K562 (cell line): Measurements from ENCODE around the gene GLRX3. TPM values are rescaled to one million over a fixed set of nuclear protein-coding genes. Genes with fewer than 3 reads are reported as not detected.

Experiments used
- ATAC-seq: fragments of 200-7000 bp; cut with Tn5 transposase; 3 replicates; pipeline ENCODE4 v1.9.1; 2020; ENCODE audit warnings: moderate library complexity
- BruUV-seq: library from RNA; stranded (reverse); fragments of 400-500 nt; replicated peaks from 2 replicates; lab custom pipeline; 2021; lab: Mats Ljungman, UMichigan
- CTCF ChIA-PET: fragments of 300-600 bp; formaldehyde crosslinking; extraction: SDS; loops from one replicate; lab custom pipeline; 2021; ENCODE audit warnings: low intra/inter-chr PET ratio; lab: Yijun Ruan, JAX
- POLR2A ChIA-PET: fragments of 300-600, 350-650 bp; sonication (Branson Sonifier 250); formaldehyde crosslinking; extraction: SDS; loops from one replicate; lab custom pipeline; 2021; ENCODE audit warnings: antibody characterized with exemption, inconsistent platforms; lab: Yijun Ruan, JAX
- DNase-seq, 4 experiments: peaks; one replicate each; pipeline versions ENCODE4 v3.0.0 to v3.0.0-alpha.2; 2011 to 2018; ENCODE audit warnings: low spot score in 3 of 4, mixed read lengths in 3 of 4; ENCODE audit errors: extremely low read depth in 1 of 4
- FAIRE-seq: peaks from 2 replicates; lab custom pipeline; 2011; peaks lifted over from hg19 to GRCh38; lab: Jason Lieb, UNC
- H2AFZ ChIP-seq: 2 replicates; pipeline ENCODE4 v1.6.0; 2011; ENCODE audit warnings: low read depth, low read length, control low read depth, inconsistent platforms
- H3K27ac ChIP-seq: fragments of 200-600 bp; 3 replicates; pipeline ENCODE4 v1.8.0; 2011; ENCODE audit warnings: low read depth, mild to moderate bottlenecking, control low read depth, inconsistent platforms, low read length, moderate library complexity, mixed read lengths; ENCODE audit errors: extremely low read depth
- H3K27me3 ChIP-seq, 2 experiments: fragments of 300-600 bp in 1 of 2; 2 replicates in 1 of 2; 3 replicates in 1 of 2; pipeline versions ENCODE4 v1.6.0 to v1.8.0; 2011; ENCODE audit warnings: inconsistent platforms in 2 of 2, low read length in 2 of 2, mild to moderate bottlenecking in 1 of 2, mixed read lengths in 1 of 2, moderate library complexity in 1 of 2; ENCODE audit not compliant: control insufficient read depth in 2 of 2, insufficient read depth in 2 of 2
- H3K36me3 ChIP-seq: fragments of 300-600 bp; 3 replicates; pipeline ENCODE4 v1.8.0; 2011; ENCODE audit warnings: mild to moderate bottlenecking, low read length, inconsistent platforms; ENCODE audit not compliant: control insufficient read depth, insufficient read depth
- H3K4me1 ChIP-seq, 2 experiments: fragments of 200-600 bp in 1 of 2; replicated peaks in 1 of 2; 2 replicates in 1 of 2; 3 replicates in 1 of 2; pipeline versions ENCODE4 v1.5.1 to v1.8.0; 2011; ENCODE audit warnings: inconsistent platforms in 2 of 2, low read length in 2 of 2, mild to moderate bottlenecking in 1 of 2, mixed read lengths in 1 of 2, moderate library complexity in 1 of 2; ENCODE audit not compliant: control insufficient read depth in 2 of 2, insufficient read depth in 2 of 2
- H3K4me2 ChIP-seq: 2 replicates; pipeline ENCODE4 v1.6.1; 2011; ENCODE audit warnings: low read length, control low read depth, inconsistent platforms, mixed read lengths; ENCODE audit not compliant: insufficient read depth
- H3K4me3 ChIP-seq: fragments of 200-600 bp; sonication (generic), shearing (Covaris generic); 2 replicates; pipeline ENCODE4 v1.5.1; 2016; ENCODE audit warnings: control low read depth, inconsistent platforms
- H3K79me2 ChIP-seq: fragments of 200-600 bp; 3 replicates; pipeline ENCODE4 v1.8.0; 2011; ENCODE audit warnings: low read length, inconsistent platforms; ENCODE audit not compliant: control insufficient read depth, insufficient read depth
- H3K9ac ChIP-seq, 2 experiments: 2 replicates each; pipeline versions ENCODE4 v1.6.0 to v1.6.1; 2011; ENCODE audit warnings: low read depth in 2 of 2, low read length in 2 of 2, control low read depth in 1 of 2, inconsistent platforms in 1 of 2, mild to moderate bottlenecking in 1 of 2, mixed read lengths in 1 of 2; ENCODE audit not compliant: insufficient read depth in 1 of 2
- H3K9me1 ChIP-seq: one replicate; pipeline ENCODE4 v1.6.0; 2011; ENCODE audit warnings: inconsistent platforms, mild to moderate bottlenecking, low read length, moderate library complexity; ENCODE audit not compliant: control insufficient read depth, insufficient read depth
- H3K9me3 ChIP-seq: replicated peaks from 2 replicates; pipeline ENCODE4 v1.5.1; 2011; ENCODE audit warnings: low read depth, low read length, inconsistent platforms; ENCODE audit not compliant: control insufficient read depth, insufficient read depth
- H4K20me1 ChIP-seq: replicated peaks from 2 replicates; pipeline ENCODE4 v1.6.1; 2011; ENCODE audit warnings: low read length, inconsistent platforms, mixed read lengths; ENCODE audit not compliant: control insufficient read depth, insufficient read depth
- CBX3 ChIP-seq, 2 experiments: IDR thresholded peaks; 1 replicate in 1 of 2; 2 replicates in 1 of 2; pipeline ENCODE4 v1.6.1; 2012; ENCODE audit warnings: inconsistent platforms in 2 of 2, low read length in 2 of 2, borderline replicate concordance in 1 of 2, control low read depth in 1 of 2
- KDM4B ChIP-seq, 2 experiments: fragments of 450-650 bp in 1 of 2; sonication (generic) in 1 of 2; IDR thresholded peaks; 2 replicates each; pipeline ENCODE4 v1.6.1; 2016 to 2017; ENCODE audit warnings: borderline replicate concordance in 2 of 2, antibody characterized with exemption in 1 of 2, low read depth in 1 of 2, mild to moderate bottlenecking in 1 of 2
- THRB ChIP-seq: fragments of 450-650 bp; formaldehyde crosslinking; conservative IDR thresholded peaks from 2 replicates; pipeline ENCODE4 v1.4.0; 2022; ENCODE audit warnings: mild to moderate bottlenecking, missing genetic modification characterization
- ZNF354B ChIP-seq: fragments of 250-450 bp; sonication (Bioruptor Pico); IDR thresholded peaks from 2 replicates; pipeline ENCODE4 v1.4.0; 2020
- WGBS: fragments of 100-300 bp; shearing (Covaris generic); methylation state at CpG from one replicate; pipeline ENCODE4 v1.1.6; 2016; ENCODE audit warnings: low coverage, mixed read lengths; ENCODE audit not compliant: insufficient coverage; ENCODE audit errors: missing lambda C conversion rate; 5-methylcytosine and 5-hydroxymethylcytosine counted together
- in situ Hi-C: fragments of 300-500 bp; cut with MboI; formaldehyde crosslinking; loops from 4 replicates; pipeline ENCODE4 v1.15.0; 2018; ENCODE audit warnings: inconsistent platforms, mixed read lengths
- intact Hi-C: fragments of 100-400 bp; cut with micrococcal nuclease; formaldehyde crosslinking; loops from 2 replicates; pipeline ENCODE4 v1.14.2; 2022
- polyA plus RNA-seq, 8 experiments: library from polyadenylated mRNA; depleted of rRNA in 4 of 8; stranded (reverse) in 5 of 8; unstranded in 3 of 8; fragments of >200 nt; fragmentation: Nextera tagmentation in 2 of 8; fragmentation: Illumina TruSeq in 1 of 8; extraction: Ambion mirVana in 2 of 8; extraction: Trizol in 1 of 8; gene quantifications; 2 replicates each; pipeline versions ENCODE4 v1.2.1 to v1.2.3, GENCODE V29; 2011 to 2014; ENCODE audit warnings: inconsistent platforms in 1 of 8, missing spikeins in 1 of 8
- total RNA-seq, 7 experiments: library from RNA; depleted of rRNA in 6 of 7; stranded (reverse); fragments of >200 nt in 6 of 7; fragmentation: Illumina TruSeq in 2 of 7; extraction: Trizol in 2 of 7; gene quantifications; 2 replicates each; pipeline versions ENCODE4 v1.2.1 to v1.2.3, GENCODE V29; 2011 to 2021; ENCODE audit warnings: low replicate concordance in 1 of 7

GLRX3 gene
- total and polyA plus RNA-seq, 9 of the 15 experiments (the other 6 are each of a cell fraction or from before 2014, with no cell fraction given): 115 to 190 (median 169) TPM

- FAIRE-seq: no peak
- H3K27ac ChIP-seq: no peak overlapping the region
- peaks cover 92% of the 10 kb centered on the region; the same call in 2 of the 3 replicates for H3K36me3 ChIP-seq
These were observed 33.1 kb downstream of the GLRX3 start for GRCh38 chr10:130169136-130169859.

More at GRCh38 chr10:130169136-130169859, 33.1 kb downstream of the GLRX3 start:
- Histone ChIP-seq H3K27me3 (no peaks in the 10 kb centered on the region), H3K9me3 (no peaks in the 10 kb centered on the region), H3K4me1 (no peaks in the 10 kb centered on the region), H3K4me2 (no peak overlapping the region), H2AFZ (no peak overlapping the region), H3K79me2 (no peaks in the 10 kb centered on the region), H3K4me3 (no peak overlapping the region), H3K9ac (no peak overlapping the region), H4K20me1 (no peaks in the 10 kb centered on the region; the same call in 1 of the 2 replicates), H3K9me1 (no peaks in the 10 kb centered on the region)
- DNase-seq (no peak), ATAC-seq (no peak)
- no TSS peak for BruUV-seq
- in situ Hi-C loops (no loop called here), intact Hi-C loops (no loop called here)
- no peak for TF ChIP-seq ZNF354B (CRISPR knock-in tag)
- TF ChIP-seq CBX3 (IDR thresholded peaks at IDR 0.05; ENCODE audit: borderline replicate concordance in 1 of 2, low read length in 2 of 2): no peak
- TF ChIP-seq KDM4B (IDR thresholded peaks at IDR 0.05; ENCODE audit: borderline replicate concordance in 2 of 2, low read depth in 1 of 2): no peak
- no peak for TF ChIP-seq THRB
- ChIA-PET CTCF (no interaction called here), POLR2A (no interaction called here)
- WGBS: 84% methylated on average over 8 of the region's 9 CpGs
